ENCODE data around the gene TBC1D7. TPM values are rescaled to one million over a fixed set of nuclear protein-coding genes. Genes with fewer than 3 reads are reported as not detected.

The TBC1D7 gene
- total and polyA plus RNA-seq, 10 of the 15 experiments (the other 5 are each of a cell fraction or from before 2014, with no cell fraction given) = 20.1 to 65.9 (median 31.3) TPM

GRCh38 chr6:13268913-13269518, 59.3 kb downstream of the TBC1D7 start:
- peaks cover 12% of the 10 kb centered on the region for H3K4me1 ChIP-seq (ENCODE audit: control insufficient read depth, insufficient read depth, low read length)
- ChIA-PET SMC1A (ENCODE audit: uncharacterized antibody, unreplicated experiment) (interaction anchor here (0.6 to 2.3 kb wide), 8 partner anchors 8 to 114 kb away, joined by 3 to 11 read pairs (median 3); no protein-coding TSS in a partner anchor), RAD21 (ENCODE audit: unreplicated experiment) (interaction anchor here (1.3 to 9.8 kb wide), 3 partner anchors 9 to 74 kb away, joined by 4 to 116 read pairs (median 5); no protein-coding TSS in a partner anchor), POLR2A (interaction anchor here (0.6 kb wide), 1 partner anchor 104 kb away, joined by 3 read pairs; no protein-coding TSS in a partner anchor), CTCF (interaction anchor here (0.8 to 1.4 kb wide), 6 partner anchors 9 to 347 kb away, joined by 3 to 4 read pairs (median 4); no protein-coding TSS in a partner anchor)
- H4K20me1 ChIP-seq (ENCODE audit: control insufficient read depth, insufficient read depth) = no peaks in the 10 kb centered on the region
- no peaks in the 10 kb centered on the region for H3K36me3 ChIP-seq (ENCODE audit: control insufficient read depth in 2 of 2, insufficient read depth in 2 of 2, low read length in 1 of 2)
- WGBS (ENCODE audit: insufficient coverage, insufficient replicate concordance, low lambda C conversion rate, missing lambda C conversion rate) = 91% methylated on average over 8 of the region's 8 CpGs
- intact Hi-C loops (cut with micrococcal nuclease; ENCODE audit: unreplicated experiment) = no loop called here
- H3K27me3 ChIP-seq (replicated peaks in 1 of 2; ENCODE audit: control insufficient read depth in 2 of 2, insufficient read depth in 2 of 2, low read length in 1 of 2) = no peaks in the 10 kb centered on the region
- in situ Hi-C loops (cut with MboI) = no loop called here
- no peaks in the 10 kb centered on the region for H3K9me3 ChIP-seq (replicated peaks; ENCODE audit: control insufficient read depth, insufficient read depth, low read length)
- no peak for TF ChIP-seq YBX1 (IDR thresholded peaks at IDR 0.05)
- no peak for TF ChIP-seq LARP7 (IDR thresholded peaks at IDR 0.05)
- no peak for TF ChIP-seq SRF (IDR thresholded peaks at IDR 0.05; ENCODE audit: low read depth in 2 of 2, low read length in 2 of 2)
- TF ChIP-seq POU2F2 (IDR thresholded peaks at IDR 0.05; ENCODE audit: borderline replicate concordance, low read depth, low read length) = no peak
- no peak for TF ChIP-seq HDAC6 (IDR thresholded peaks at IDR 0.05; ENCODE audit: unreplicated experiment)
- TF ChIP-seq ZNF207 (IDR thresholded peaks at IDR 0.05; ENCODE audit: borderline replicate concordance) = no peak
- TF ChIP-seq IRF4 (IDR thresholded peaks at IDR 0.05; ENCODE audit: low read depth, low read length) = no peak
- no peak for TF ChIP-seq ZZZ3 (IDR thresholded peaks at IDR 0.05; ENCODE audit: control insufficient read depth, insufficient read length, low read depth)
- TF ChIP-seq ESRRA (IDR thresholded peaks at IDR 0.05; ENCODE audit: low read length) = no peak
- TF ChIP-seq, protein P1, sequence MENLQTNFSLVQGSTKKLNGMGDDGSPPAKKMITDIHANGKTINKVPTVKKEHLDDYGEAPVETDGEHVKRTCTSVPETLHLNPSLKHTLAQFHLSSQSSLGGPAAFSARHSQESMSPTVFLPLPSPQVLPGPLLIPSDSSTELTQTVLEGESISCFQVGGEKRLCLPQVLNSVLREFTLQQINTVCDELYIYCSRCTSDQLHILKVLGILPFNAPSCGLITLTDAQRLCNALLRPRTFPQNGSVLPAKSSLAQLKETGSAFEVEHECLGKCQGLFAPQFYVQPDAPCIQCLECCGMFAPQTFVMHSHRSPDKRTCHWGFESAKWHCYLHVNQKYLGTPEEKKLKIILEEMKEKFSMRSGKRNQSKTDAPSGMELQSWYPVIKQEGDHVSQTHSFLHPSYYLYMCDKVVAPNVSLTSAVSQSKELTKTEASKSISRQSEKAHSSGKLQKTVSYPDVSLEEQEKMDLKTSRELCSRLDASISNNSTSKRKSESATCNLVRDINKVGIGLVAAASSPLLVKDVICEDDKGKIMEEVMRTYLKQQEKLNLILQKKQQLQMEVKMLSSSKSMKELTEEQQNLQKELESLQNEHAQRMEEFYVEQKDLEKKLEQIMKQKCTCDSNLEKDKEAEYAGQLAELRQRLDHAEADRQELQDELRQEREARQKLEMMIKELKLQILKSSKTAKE (IDR thresholded peaks at IDR 0.05; ENCODE audit: low read depth, poor library complexity, severe bottlenecking) = no peak
- TF ChIP-seq SUPT20H (IDR thresholded peaks at IDR 0.05; ENCODE audit: borderline replicate concordance, control insufficient read depth, low read depth, low read length) = no peak
- H3K4me3 ChIP-seq = no peak overlapping the region
- no peak overlapping the region for H3K4me2 ChIP-seq (ENCODE audit: control insufficient read depth, insufficient read depth)
- H3K27ac ChIP-seq (ENCODE audit: control insufficient read depth, insufficient read depth) = no peak overlapping the region
- no TSS peak for BruUV-seq (replicated peaks)
- no peak overlapping the region for H3K9ac ChIP-seq (ENCODE audit: control insufficient read depth, insufficient read depth, low read length)
- ATAC-seq (no peak), DNase-seq (ENCODE audit: low read depth, low spot score) (no peak), FAIRE-seq (no peak)
- no peak overlapping the region for H2AFZ ChIP-seq (ENCODE audit: control insufficient read depth, low read depth, low read length)
- peaks cover 21% of the 10 kb centered on the region for H3K79me2 ChIP-seq (ENCODE audit: control insufficient read depth, insufficient read depth, low read length)

All from GM12878 (cell line).